GOT3 (cell line): ENCODE measurements around the gene NANOGP8.

ENCODE experiments used
- DNase-seq: peaks from one replicate; lab custom pipeline; 2025; ENCODE audit warnings: mixed read lengths; lab: John Stamatoyannopoulos, UW

The NANOGP8 gene

GRCh38 chr15:35060591-35060990 lies 24.5 kb downstream of the NANOGP8 start:
- DNase-seq = no peak

DNA sequence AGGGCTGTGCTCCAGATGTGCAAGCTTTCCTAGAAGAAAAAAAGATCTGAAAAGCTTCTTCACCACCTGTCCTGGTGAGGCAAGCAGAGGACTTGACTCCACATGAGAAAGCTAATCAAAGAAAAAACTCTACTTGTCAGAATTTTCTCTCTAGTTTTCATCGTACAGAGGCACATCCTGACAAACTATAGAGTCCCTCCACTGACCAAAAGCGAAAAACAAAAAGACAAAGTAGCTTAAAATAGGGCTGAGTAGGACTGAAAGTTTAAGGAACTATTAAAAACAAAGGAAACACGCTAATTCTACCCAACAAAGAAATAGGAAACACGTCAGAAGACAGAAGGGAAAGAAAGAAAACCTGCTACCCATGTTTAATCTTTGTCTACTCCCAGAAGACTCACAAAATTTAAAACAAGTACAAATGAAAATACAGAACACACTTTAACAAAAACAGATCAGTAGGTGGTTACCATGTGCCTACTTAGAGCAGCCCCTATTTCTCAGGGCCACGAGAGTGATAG lies 26.5 kb downstream of the NANOGP8 start:
- no peak for DNase-seq

DNA sequence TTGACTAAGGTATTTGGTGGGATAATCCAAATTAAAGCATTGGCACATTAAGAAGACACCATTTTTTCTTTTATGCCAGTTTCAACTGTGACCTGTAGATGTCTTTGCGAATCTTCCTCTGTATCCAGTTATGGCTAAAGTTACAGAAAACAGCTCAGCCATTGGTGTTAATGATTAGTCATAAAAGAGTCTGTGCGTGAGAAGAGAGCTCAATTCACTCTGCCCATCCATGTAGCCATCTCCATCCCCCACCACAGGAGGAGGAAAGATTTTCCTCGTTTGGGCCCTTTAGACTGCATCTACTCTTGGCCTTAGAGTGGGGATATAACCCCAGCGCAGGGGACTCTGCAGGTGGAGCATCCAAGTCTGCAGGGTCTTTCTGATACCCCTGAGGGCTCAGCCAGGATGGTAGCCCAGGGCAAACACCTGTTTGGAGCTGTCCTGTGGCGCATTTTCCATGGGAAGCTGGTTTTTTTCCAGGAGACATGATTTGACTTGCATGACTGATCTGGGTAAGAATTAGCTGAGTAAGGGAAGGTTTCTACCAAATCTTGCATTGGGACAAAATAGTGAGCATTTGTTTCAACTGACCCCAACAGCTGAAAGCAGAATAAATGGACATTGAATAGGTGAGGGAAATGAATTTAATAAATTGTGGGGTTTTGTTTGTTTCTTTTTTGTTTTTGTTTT lies 29.5 kb downstream of the NANOGP8 start:
- no peak for DNase-seq

- no peak for DNase-seq
These were observed 30.7 kb downstream of the NANOGP8 start for GRCh38 chr15:35054380-35054779.

- no peak for DNase-seq
These were observed 37.1 kb downstream of the NANOGP8 start for GRCh38 chr15:35047996-35048395.

- no peak for DNase-seq
These were observed 37.6 kb downstream of the NANOGP8 start for GRCh38 chr15:35047528-35047927.

GRCh38 chr15:35043373-35044095 lies 41.6 kb downstream of the NANOGP8 start:
- DNase-seq = no peak

GRCh38 chr15:35040339-35041255 lies 44.5 kb downstream of the NANOGP8 start:
- DNase-seq = no peak

DNA sequence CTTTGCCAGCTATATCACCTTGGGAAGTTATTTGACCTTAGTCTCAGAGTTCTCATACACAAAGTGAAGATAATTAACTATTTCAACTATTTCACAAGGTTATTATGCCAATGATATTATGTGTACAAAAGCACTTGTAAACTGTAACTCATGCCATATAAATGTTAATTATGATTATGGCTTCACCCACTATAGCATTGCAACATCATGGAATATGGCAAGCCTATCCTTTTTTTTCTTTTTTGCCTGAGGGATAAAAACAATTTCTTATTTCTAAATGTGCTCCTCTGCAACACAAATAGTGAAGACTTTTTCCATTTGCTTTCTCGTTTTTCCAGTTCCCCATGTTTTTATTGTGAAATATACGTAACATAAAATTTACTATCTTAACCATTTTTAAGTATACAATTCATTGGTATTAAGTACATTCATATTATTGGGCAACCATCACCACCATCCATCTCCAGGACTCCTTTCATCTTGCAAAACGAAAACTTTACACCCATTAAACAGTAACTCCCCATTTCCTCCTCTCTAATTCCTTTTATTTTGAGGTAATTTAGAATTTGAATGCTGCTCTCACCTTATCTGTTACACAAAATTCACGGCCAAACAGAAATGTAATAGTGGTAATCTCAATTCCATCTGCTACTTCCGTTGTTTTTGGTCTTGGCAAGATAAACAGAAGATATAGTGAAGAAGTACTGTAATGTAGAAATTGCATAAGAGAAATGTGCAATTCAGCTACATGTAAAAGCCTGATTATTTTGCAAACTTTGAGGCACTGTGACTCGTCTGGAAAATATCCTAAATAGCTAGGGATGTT lies 46.3 kb downstream of the NANOGP8 start:
- no peak for DNase-seq
